AG04450 (cell line): ENCODE measurements around the gene SLC27A3. TPM values are rescaled to one million over a fixed set of nuclear protein-coding genes. Genes with fewer than 3 reads are reported as not detected.

Experiments used
- CTCF ChIA-PET: fragments of 300-600, 350-600 bp; formaldehyde crosslinking; extraction: SDS; loops from one replicate; lab custom pipeline; 2022; ENCODE audit warnings: antibody characterized with exemption, inconsistent platforms; lab: Charles Lee
- POLR2A ChIA-PET: fragments of 350-600 bp; formaldehyde crosslinking; extraction: SDS; loops from one replicate; lab custom pipeline; 2021; ENCODE audit warnings: antibody characterized with exemption, inconsistent platforms; lab: Yijun Ruan, JAX
- DNase-seq: peaks from one replicate; pipeline ENCODE4 v3.0.0-alpha.2; 2011; ENCODE audit warnings: low read depth, low spot score
- H3K27ac ChIP-seq: one replicate; pipeline ENCODE4 v1.5.1; 2012; ENCODE audit warnings: low read depth, low read length, control low read depth
- H3K27me3 ChIP-seq: one replicate; pipeline ENCODE4 v1.6.0; 2012; ENCODE audit warnings: low read length; ENCODE audit not compliant: control insufficient read depth, insufficient read depth
- H3K4me3 ChIP-seq: 2 replicates; pipeline ENCODE4 v1.5.1; 2011; ENCODE audit warnings: mild to moderate bottlenecking, low read depth, low read length, control low read depth
- H3K9me3 ChIP-seq: 2 replicates; pipeline ENCODE4 v1.5.1; 2012; ENCODE audit warnings: low read length; ENCODE audit not compliant: control insufficient read depth, insufficient read depth
- CTCF ChIP-seq: IDR thresholded peaks from 2 replicates; pipeline ENCODE4 v1.5.1; 2011; ENCODE audit warnings: low read depth, low read length, control low read depth, inconsistent platforms
- polyA plus RNA-seq: library from polyadenylated mRNA; depleted of rRNA; stranded (reverse); fragments of >200 nt; gene quantifications from 2 replicates; pipeline ENCODE4 v1.2.3, GENCODE V29; 2011

SLC27A3 gene
- polyA plus RNA-seq, 1 experiment, result 9.9 TPM

DNA sequence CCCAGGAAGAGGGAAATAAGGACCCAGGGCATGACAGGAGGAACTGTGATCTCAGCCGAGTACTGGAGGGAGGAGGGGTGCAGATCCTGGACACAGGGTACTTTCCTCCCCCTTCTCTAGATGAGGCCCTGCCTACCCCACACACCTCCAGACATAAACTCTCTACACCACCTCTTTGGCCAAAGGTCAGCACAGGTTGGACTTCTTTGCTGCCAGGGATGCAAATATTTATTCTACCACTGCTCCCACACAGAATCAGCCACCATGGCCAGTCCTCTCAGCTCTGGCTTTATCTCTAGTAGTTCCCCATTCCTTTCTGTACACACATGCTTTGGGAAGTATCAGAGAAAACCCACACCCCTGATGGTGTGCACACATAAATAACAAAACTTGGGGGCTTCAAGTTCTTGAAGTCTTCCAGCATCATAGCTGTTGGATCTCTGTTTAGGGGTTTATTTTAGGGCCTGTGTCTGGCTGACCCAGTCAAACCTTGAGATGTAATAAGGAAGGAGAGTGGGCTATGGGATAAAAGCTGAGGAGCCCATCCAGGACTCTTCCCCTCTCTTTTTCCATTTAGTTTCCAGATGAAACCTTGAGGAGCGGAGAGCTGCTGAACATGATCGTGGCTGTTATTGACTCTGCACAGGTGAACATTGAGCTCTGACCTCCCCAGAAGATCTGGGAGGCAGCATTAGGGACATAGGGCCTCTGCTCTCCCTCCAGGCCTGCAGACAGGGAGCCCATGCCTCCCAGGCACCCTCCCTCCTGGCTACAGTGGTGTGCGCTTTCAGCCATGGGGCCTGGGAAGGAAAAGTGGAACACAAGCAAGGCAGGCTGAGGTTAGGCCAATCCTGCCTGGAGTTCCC, 6.7 kb upstream of the SLC27A3 start:
- no peak overlapping the region for H3K27ac ChIP-seq
- DNase-seq, result no peak
- POLR2A ChIA-PET, result no interaction called here
- no peak overlapping the region for H3K4me3 ChIP-seq
- no peak for TF ChIP-seq CTCF
- no peaks in the 10 kb centered on the region for H3K27me3 ChIP-seq
- H3K9me3 ChIP-seq, result no peaks in the 10 kb centered on the region
- CTCF ChIA-PET, result interaction anchor here (1.3 to 1.5 kb wide), 3 partner anchors 91 to 218 kb away, joined by 3 to 5 read pairs (median 4); no protein-coding TSS in a partner anchor

DNA sequence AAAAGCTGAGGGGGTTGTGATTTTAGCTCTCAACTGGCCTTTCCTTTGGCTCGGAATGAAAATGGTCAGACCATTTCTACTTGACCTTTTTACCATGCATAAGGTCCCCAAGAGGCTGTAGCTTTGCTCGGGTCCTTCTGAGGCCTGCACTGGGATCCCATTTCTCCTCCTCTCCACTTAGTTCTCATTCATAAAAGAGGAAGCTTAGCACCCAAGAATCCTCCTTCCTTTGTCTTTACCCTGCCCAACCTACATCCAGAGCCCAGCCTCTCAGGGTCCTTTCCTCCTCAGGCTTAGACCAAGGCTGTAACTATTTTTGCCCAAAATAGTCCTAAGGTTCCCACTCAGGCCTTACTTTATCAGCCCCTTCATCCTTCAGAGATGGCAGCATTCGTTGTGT, 6.0 kb upstream of the SLC27A3 start:
- no peak overlapping the region for H3K4me3 ChIP-seq
- no peak overlapping the region for H3K27ac ChIP-seq
- H3K27me3 ChIP-seq, result no peaks in the 10 kb centered on the region
- ChIA-PET POLR2A (interaction anchor here (0.6 kb wide), 1 partner anchor 109 kb away, joined by 6 read pairs; no protein-coding TSS in a partner anchor), CTCF (interaction anchor here (1.3 to 1.5 kb wide), 3 partner anchors 92 to 218 kb away, joined by 3 to 5 read pairs (median 4); no protein-coding TSS in a partner anchor)
- DNase-seq, result no peak
- H3K9me3 ChIP-seq, result no peaks in the 10 kb centered on the region
- no peak for TF ChIP-seq CTCF

GRCh38 chr1:153770797-153771196, 4.4 kb upstream of the SLC27A3 start:
- Histone ChIP-seq H3K4me3 (no peak overlapping the region), H3K9me3 (no peaks in the 10 kb centered on the region; the same call in 1 of the 2 replicates), H3K27me3 (no peaks in the 10 kb centered on the region), H3K27ac (no peak overlapping the region)
- DNase-seq, result no peak
- no peak for TF ChIP-seq CTCF
- ChIA-PET CTCF (interaction anchor here (0.9 kb wide), 1 partner anchor 216 kb away, joined by 3 read pairs; no protein-coding TSS in a partner anchor), POLR2A (no interaction called here)

DNA sequence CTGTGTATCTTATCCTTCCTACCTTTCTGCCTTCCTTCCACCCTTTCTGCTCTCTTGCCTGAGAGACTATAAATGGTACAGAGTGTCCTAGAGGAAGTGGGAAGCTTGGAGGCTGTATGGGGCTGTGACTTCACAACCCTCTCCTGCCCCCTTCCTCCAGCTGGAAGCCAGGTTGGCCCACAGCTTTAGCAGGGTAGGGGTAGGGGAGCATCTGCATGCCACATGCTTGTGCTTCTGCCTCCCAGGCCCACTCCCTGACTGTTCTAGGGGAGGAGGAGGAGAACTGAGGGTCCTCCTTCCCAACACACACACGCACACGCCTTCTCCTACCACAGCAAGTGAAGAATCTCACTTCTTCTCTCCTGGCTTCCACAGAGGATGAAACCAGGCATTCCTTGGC, 3.9 kb upstream of the SLC27A3 start:
- Histone ChIP-seq H3K27me3 (no peaks in the 10 kb centered on the region), H3K4me3 (no peak overlapping the region), H3K27ac (no peak overlapping the region), H3K9me3 (no peaks in the 10 kb centered on the region; the same call in 1 of the 2 replicates)
- POLR2A ChIA-PET, result no interaction called here
- DNase-seq, result no peak
- TF ChIP-seq CTCF, result no peak
- CTCF ChIA-PET, result interaction anchor here (0.7 to 0.9 kb wide), 3 partner anchors 205 to 224 kb away, joined by 3 to 8 read pairs (median 7); no protein-coding TSS in a partner anchor
